IMR-90 (cell line): ENCODE measurements around the gene EXOSC9. TPM values are rescaled to one million over a fixed set of nuclear protein-coding genes. Genes with fewer than 3 reads are reported as not detected.

Source experiments
- FOS ChIP-seq: fragments of 150-350 bp; IDR thresholded peaks from 2 replicates; pipeline ENCODE4 v1.6.1; 2016; ENCODE audit warnings: low read depth, low read length
- POLR2A ChIP-seq: IDR thresholded peaks from 2 replicates; pipeline ENCODE4 v1.6.1; 2012; ENCODE audit warnings: mild to moderate bottlenecking, low read depth, low read length
- RAD21 ChIP-seq: IDR thresholded peaks from 2 replicates; pipeline ENCODE4 v1.6.1; 2012; ENCODE audit warnings: low read length, improper control_type of control experiment
- RFX5 ChIP-seq: IDR thresholded peaks from 2 replicates; pipeline ENCODE4 v1.8.0; 2012; ENCODE audit warnings: low read depth, mild to moderate bottlenecking, low read length, moderate library complexity
- polyA plus RNA-seq, 3 experiments: library from polyadenylated mRNA; depleted of rRNA; stranded (reverse); fragments of >200 nt; gene quantifications; 2 replicates each; pipeline ENCODE4 v1.2.3, GENCODE V29; 2012; ENCODE audit warnings: low replicate concordance in 1 of 3
- total RNA-seq: library from RNA; depleted of rRNA; stranded (reverse); fragments of >200 nt; gene quantifications from 2 replicates; pipeline ENCODE4 v1.2.3, GENCODE V29; 2012
- TF ChIP-seq, protein P1 (sequence below): conservative IDR thresholded peaks from 2 replicates; pipeline ENCODE4 v1.5.1; 2012; ENCODE audit warnings: mild to moderate bottlenecking, low read depth, low read length, improper control_type of control experiment

The EXOSC9 gene
- total and polyA plus RNA-seq, 2 of the 4 experiments (the other 2 are of a cell fraction) = 34.7 to 47.5 TPM

DNA sequence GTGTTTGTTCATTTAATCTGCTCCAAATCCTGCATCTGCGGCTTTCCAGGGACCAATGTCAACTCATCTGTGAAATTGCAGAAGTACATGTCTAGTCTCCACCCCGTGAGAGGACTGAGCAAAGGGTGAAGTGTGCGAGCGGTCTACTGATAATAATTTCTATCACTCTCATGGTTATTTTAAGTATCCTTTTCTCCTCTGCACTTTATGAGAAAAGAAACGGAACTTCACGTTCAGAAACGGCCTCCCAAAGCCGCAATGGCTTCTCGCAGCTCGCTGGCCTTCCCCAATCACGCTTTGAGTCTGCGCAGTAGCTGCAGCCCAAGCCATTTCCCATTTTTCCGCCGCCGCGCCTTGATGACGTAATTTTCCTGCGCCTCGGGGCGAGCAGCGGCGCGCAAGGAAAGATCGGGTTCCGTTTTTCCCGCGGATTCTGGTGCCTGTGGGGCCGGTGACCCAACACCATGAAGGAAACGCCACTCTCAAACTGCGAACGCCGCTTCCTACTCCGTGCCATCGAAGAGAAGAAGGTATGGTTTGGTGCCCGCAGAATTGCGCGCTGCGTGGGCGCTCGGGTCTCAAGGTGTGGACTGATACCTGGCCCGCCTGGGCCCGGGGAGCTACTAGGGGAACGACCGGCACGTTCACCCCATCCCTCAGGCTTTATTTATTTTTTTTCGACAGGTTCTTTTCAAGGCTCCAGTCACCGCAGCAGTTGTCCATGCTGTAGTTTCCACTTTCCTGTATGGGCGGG is at the start of gene EXOSC9 (continued):
- TF ChIP-seq FOS (no peak), POLR2A (peak; percentile 88), RFX5 (no peak), RAD21 (0 out of 2 replicates have a peak, but pooled peaks have one; percentile 5)
- TF ChIP-seq, protein P1, sequence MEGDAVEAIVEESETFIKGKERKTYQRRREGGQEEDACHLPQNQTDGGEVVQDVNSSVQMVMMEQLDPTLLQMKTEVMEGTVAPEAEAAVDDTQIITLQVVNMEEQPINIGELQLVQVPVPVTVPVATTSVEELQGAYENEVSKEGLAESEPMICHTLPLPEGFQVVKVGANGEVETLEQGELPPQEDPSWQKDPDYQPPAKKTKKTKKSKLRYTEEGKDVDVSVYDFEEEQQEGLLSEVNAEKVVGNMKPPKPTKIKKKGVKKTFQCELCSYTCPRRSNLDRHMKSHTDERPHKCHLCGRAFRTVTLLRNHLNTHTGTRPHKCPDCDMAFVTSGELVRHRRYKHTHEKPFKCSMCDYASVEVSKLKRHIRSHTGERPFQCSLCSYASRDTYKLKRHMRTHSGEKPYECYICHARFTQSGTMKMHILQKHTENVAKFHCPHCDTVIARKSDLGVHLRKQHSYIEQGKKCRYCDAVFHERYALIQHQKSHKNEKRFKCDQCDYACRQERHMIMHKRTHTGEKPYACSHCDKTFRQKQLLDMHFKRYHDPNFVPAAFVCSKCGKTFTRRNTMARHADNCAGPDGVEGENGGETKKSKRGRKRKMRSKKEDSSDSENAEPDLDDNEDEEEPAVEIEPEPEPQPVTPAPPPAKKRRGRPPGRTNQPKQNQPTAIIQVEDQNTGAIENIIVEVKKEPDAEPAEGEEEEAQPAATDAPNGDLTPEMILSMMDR = no peak
